Upper lobe of left lung (tissue), 4 donors: ENCODE measurements around the gene GRIA1.

Source experiments
- EP300 ChIP-seq, 4 donors: sonication (generic); formaldehyde crosslinking; IDR thresholded peaks; one replicate each; pipeline ENCODE4 v1.5.1; 2017; ENCODE audit warnings: antibody characterized with exemption in 4 of 4, control low read depth in 2 of 4
- TF ChIP-seq, protein P1 (sequence below), 6 experiments: fragments of 450-650 bp in 4 of 6; fragments of 200-600 bp in 2 of 6; sonication (generic) in 2 of 6; IDR thresholded peaks; one replicate each; pipeline ENCODE4 v1.5.1; 2016 to 2019; ENCODE audit warnings: antibody characterized with exemption in 6 of 6

DNA sequence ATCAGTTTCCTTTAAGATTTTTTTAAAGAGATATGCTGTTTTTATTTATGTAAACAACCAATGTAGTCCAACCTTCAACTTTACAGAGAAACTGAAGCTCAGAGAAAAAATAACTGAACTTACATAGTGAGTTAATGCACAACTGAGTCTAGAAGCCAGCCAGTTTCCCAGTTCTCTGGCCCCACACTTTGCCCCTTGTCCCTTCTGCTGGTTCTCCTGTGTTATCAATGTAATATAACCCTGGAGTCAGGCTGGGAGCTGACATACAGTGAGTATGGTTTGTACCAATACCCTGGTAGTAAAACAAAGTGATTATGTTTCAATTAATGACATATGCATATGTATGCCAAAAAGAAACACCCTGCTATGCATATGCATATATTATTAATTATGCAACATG lies 32.2 kb upstream of the GRIA1 start:
- TF ChIP-seq, protein P1, sequence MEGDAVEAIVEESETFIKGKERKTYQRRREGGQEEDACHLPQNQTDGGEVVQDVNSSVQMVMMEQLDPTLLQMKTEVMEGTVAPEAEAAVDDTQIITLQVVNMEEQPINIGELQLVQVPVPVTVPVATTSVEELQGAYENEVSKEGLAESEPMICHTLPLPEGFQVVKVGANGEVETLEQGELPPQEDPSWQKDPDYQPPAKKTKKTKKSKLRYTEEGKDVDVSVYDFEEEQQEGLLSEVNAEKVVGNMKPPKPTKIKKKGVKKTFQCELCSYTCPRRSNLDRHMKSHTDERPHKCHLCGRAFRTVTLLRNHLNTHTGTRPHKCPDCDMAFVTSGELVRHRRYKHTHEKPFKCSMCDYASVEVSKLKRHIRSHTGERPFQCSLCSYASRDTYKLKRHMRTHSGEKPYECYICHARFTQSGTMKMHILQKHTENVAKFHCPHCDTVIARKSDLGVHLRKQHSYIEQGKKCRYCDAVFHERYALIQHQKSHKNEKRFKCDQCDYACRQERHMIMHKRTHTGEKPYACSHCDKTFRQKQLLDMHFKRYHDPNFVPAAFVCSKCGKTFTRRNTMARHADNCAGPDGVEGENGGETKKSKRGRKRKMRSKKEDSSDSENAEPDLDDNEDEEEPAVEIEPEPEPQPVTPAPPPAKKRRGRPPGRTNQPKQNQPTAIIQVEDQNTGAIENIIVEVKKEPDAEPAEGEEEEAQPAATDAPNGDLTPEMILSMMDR (IDR thresholded peaks at IDR 0.05) = no peak
- TF ChIP-seq EP300 (IDR thresholded peaks at IDR 0.05) = no peak
